GM23248 (cell line): ENCODE data around the gene ATP2A2. TPM values are rescaled to one million over a fixed set of nuclear protein-coding genes. Genes with fewer than 3 reads are reported as not detected.

Experiments used
- DNase-seq: peaks from one replicate; pipeline ENCODE4 v3.0.0-alpha.2; 2015
- H2AFZ ChIP-seq: fragments of 200-600 bp; sonication (generic); 2 replicates; pipeline ENCODE4 v1.6.1; 2016; ENCODE audit warnings: antibody characterized with exemption
- H3F3A ChIP-seq: fragments of 200-600 bp; sonication (generic); 2 replicates; pipeline ENCODE4 v1.6.1; 2016; ENCODE audit warnings: mild to moderate bottlenecking, antibody characterized with exemption, mixed run types; ENCODE audit not compliant: insufficient read depth
- H3K27ac ChIP-seq: fragments of 200-600 bp; sonication (generic); 2 replicates; pipeline ENCODE4 v1.5.1; 2016; ENCODE audit warnings: mild to moderate bottlenecking
- H3K27me3 ChIP-seq: fragments of 200-600 bp; sonication (generic); replicated peaks from 2 replicates; pipeline ENCODE4 v1.6.1; 2016; ENCODE audit warnings: mild to moderate bottlenecking; ENCODE audit not compliant: insufficient read depth
- H3K36me3 ChIP-seq: fragments of 200-600 bp; sonication (generic); 2 replicates; pipeline ENCODE4 v1.6.1; 2016; ENCODE audit warnings: low read depth, mild to moderate bottlenecking
- H3K4me1 ChIP-seq: fragments of 200-600 bp; sonication (generic); 2 replicates; pipeline ENCODE4 v1.6.1; 2016; ENCODE audit warnings: mild to moderate bottlenecking; ENCODE audit not compliant: insufficient read depth
- H3K4me2 ChIP-seq: fragments of 200-600 bp; sonication (generic); one replicate; pipeline ENCODE4 v1.6.1; 2016; ENCODE audit warnings: mild to moderate bottlenecking; ENCODE audit not compliant: unreplicated experiment
- H3K4me3 ChIP-seq: fragments of 200-600 bp; sonication (generic); 2 replicates; pipeline ENCODE4 v1.5.1; 2016; ENCODE audit warnings: mild to moderate bottlenecking
- H3K79me2 ChIP-seq: fragments of 200-600 bp; sonication (generic); 2 replicates; pipeline ENCODE4 v1.6.1; 2016; ENCODE audit warnings: mild to moderate bottlenecking; ENCODE audit not compliant: insufficient read depth
- H3K9ac ChIP-seq: fragments of 200-600 bp; sonication (generic); 2 replicates; pipeline ENCODE4 v1.6.1; 2016; ENCODE audit warnings: mild to moderate bottlenecking
- H3K9me2 ChIP-seq: fragments of 200-600 bp; sonication (generic); 2 replicates; pipeline ENCODE4 v1.6.1; 2016; ENCODE audit warnings: mixed run types, mild to moderate bottlenecking, moderate library complexity; ENCODE audit not compliant: insufficient read depth
- H3K9me3 ChIP-seq: fragments of 200-600 bp; sonication (generic); one replicate; pipeline ENCODE4 v1.6.1; 2017; ENCODE audit warnings: low read depth
- H4K20me1 ChIP-seq: fragments of 200-600 bp; sonication (generic); 2 replicates; pipeline ENCODE4 v1.6.0; 2016; ENCODE audit not compliant: insufficient read depth
- EZH2 ChIP-seq: fragments of 200-600 bp; sonication (generic); IDR thresholded peaks from 2 replicates; pipeline ENCODE4 v1.6.1; 2018; ENCODE audit warnings: antibody characterized with exemption, mild to moderate bottlenecking; ENCODE audit not compliant: insufficient read depth, poor library complexity, severe bottlenecking
- EZH2phosphoT487 ChIP-seq: fragments of 200-600 bp; sonication (generic); IDR thresholded peaks from 2 replicates; pipeline ENCODE4 v1.6.1; 2018; ENCODE audit warnings: antibody characterized with exemption, moderate library complexity, mild to moderate bottlenecking, low read depth; ENCODE audit not compliant: insufficient read depth
- whole genome bisulfite sequencing, 2 experiments: methylation state at CpG; one replicate each; pipeline ENCODE4 v1.1.6; 2015 to 2017; ENCODE audit warnings: low lambda C conversion rate in 2 of 2, low coverage in 1 of 2; ENCODE audit errors: missing lambda C conversion rate in 2 of 2; 5-methylcytosine and 5-hydroxymethylcytosine counted together
- in situ Hi-C: fragments of 300-500 bp; cut with MboI; formaldehyde crosslinking; loops from 2 replicates; pipeline ENCODE4 v1.15.0; 2020
- polyA plus RNA-seq: library from polyadenylated mRNA; unstranded; fragments of >200 nt; fragmentation: Nextera tagmentation; extraction: Ambion mirVana; gene quantifications from 2 replicates; pipeline ENCODE4 v1.2.1, GENCODE V29; 2016
- total RNA-seq: library from RNA; depleted of rRNA; stranded (reverse); fragments of >200 nt; shearing (Covaris generic); gene quantifications from 2 replicates; pipeline ENCODE4 v1.2.3, GENCODE V29; 2014

ATP2A2 gene
- total and polyA plus RNA-seq, 2 experiments from 2014 or later: 29.5 to 142 TPM

DNA sequence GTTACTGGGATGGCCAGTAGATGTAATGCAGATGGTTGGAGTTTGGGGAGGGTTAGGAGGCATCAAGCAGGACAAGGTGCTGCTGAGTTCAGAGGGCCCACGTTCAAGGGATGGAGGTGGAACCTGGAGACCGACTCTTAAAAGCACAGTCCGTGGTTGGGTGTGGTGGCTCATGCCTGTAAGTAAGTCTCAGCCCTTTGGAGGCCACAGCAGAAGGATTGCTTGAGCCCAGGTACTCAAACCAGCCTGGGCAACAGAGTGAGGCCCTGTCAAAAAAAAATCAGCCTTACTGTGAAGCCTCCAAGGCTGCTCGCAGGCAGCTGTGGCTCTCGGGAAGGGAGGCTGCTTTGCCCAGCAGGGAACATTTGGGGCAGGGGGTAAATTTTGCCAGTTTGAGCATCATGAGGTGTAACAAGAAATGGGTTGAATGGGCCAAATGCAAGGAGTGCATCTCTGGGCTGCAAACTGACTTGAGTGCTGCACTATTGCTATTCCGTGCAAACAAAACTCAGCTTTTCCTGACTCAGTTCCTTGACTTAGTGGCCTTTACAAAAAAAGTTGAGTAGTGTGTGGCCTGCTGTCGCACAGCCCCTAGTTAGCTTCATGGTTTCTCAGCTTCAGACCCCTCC lies 67.5 kb downstream of the ATP2A2 start:
- TF ChIP-seq EZH2: no peak

DNA sequence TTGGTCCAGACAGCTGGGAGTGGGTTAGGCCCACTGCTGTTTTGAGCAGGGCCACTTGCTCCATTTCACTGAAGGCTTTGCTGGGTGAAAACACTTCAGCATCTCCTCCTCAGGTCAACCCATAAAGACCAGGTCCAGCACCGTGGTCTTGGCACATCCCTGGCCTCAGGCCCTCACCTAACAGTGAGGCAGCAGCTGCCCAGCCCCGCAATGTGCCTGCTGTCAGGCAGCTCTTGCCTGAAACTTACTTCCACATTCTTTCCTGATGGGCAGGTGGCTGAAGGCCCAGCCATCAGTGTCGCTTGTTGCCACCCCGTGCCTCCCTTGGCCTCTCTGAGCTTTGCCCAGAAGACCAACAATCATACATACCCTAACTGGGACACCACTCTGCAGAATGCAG lies 68.0 kb downstream of the ATP2A2 start:
- Histone ChIP-seq H2AFZ (no peak overlapping the region), H3K9me3 (no peaks in the 10 kb centered on the region), H3K4me3 (no peak overlapping the region), H3K27ac (no peak overlapping the region), H3K27me3 (no peaks in the 10 kb centered on the region), H3K79me2 (peaks cover 29% of the 10 kb centered on the region), H3K9me2 (no peaks in the 10 kb centered on the region), H3F3A (peaks cover 79% of the 10 kb centered on the region), H3K4me2 (no peak overlapping the region), H3K9ac (no peak overlapping the region), H4K20me1 (no peaks in the 10 kb centered on the region), H3K4me1 (no peaks in the 10 kb centered on the region), H3K36me3 (peaks cover 66% of the 10 kb centered on the region)
- TF ChIP-seq EZH2phosphoT487 (no peak), EZH2 (no peak)
- no peak for DNase-seq
- in situ Hi-C loops: no loop called here
- WGBS, 2 experiments: 97% methylated on average over 4 of the region's 4 CpGs

More for the DNA sequence above, 67.5 kb downstream of the ATP2A2 start:
- no peak overlapping the region for H3K4me2 ChIP-seq
- peaks cover 77% of the 10 kb centered on the region for H3F3A ChIP-seq
- no peaks in the 10 kb centered on the region for H4K20me1 ChIP-seq
- H3K4me1 ChIP-seq: no peaks in the 10 kb centered on the region
- in situ Hi-C loops: no loop called here
- no peak overlapping the region for H3K4me3 ChIP-seq
- H3K27ac ChIP-seq: no peak overlapping the region
- no peaks in the 10 kb centered on the region for H3K27me3 ChIP-seq
- H3K9ac ChIP-seq: no peak overlapping the region
- peaks cover 72% of the 10 kb centered on the region for H3K36me3 ChIP-seq
- H2AFZ ChIP-seq: no peak overlapping the region
- H3K9me3 ChIP-seq: no peaks in the 10 kb centered on the region
- 88 to 93% methylated on average over 6 to 7 of the region's 7 CpGs for WGBS, 2 experiments
- DNase-seq: no peak
- peaks cover 35% of the 10 kb centered on the region for H3K79me2 ChIP-seq
- H3K9me2 ChIP-seq: no peaks in the 10 kb centered on the region

DNA sequence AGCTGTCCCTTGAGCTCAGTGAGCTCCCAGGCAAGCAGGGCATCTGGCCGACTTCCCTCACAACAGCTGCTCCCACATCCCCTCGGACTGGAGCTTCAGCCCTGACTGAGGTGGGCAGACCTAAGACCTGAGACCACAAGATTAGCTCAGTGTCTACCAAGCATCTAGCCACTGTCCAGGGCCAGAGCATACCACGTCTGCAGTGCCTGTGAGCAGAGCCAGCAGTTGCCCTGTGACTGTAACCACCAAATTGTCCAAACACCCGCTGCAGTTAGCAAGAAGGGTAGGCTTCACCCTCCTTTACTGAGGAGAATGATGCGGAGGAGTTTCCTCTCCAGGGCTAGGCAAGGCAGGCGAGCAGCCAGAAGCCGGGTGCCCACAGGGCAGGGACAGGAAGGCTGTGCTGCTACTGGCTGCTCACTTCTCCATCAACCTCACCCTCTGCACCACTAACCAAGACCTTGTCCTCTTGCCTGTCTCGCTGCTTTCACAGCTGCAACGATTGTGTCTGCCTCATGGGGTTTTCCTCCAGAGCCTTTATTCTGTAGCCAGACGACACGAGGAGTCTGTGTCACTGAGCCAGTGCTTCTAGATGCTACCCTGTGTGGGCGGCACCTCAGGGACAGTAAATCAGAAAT lies 68.6 kb downstream of the ATP2A2 start:
- H4K20me1 ChIP-seq: no peaks in the 10 kb centered on the region
- no peak for TF ChIP-seq EZH2phosphoT487
- H3K4me1 ChIP-seq: no peaks in the 10 kb centered on the region
- H3K27ac ChIP-seq: no peak overlapping the region
- H3K4me3 ChIP-seq: no peak overlapping the region
- in situ Hi-C loops: no loop called here
- no peaks in the 10 kb centered on the region for H3K27me3 ChIP-seq
- no peaks in the 10 kb centered on the region for H3K9me3 ChIP-seq
- H3K79me2 ChIP-seq: peaks cover 24% of the 10 kb centered on the region
- no peak for DNase-seq
- H3K9ac ChIP-seq: no peak overlapping the region
- H3K9me2 ChIP-seq: no peaks in the 10 kb centered on the region
- H3K4me2 ChIP-seq: no peak overlapping the region
- peaks cover 61% of the 10 kb centered on the region for H3K36me3 ChIP-seq
- H2AFZ ChIP-seq: no peak overlapping the region
- WGBS, 2 experiments: 62 to 64% methylated on average over 12 of the region's 12 CpGs
- H3F3A ChIP-seq: peaks cover 76% of the 10 kb centered on the region

DNA sequence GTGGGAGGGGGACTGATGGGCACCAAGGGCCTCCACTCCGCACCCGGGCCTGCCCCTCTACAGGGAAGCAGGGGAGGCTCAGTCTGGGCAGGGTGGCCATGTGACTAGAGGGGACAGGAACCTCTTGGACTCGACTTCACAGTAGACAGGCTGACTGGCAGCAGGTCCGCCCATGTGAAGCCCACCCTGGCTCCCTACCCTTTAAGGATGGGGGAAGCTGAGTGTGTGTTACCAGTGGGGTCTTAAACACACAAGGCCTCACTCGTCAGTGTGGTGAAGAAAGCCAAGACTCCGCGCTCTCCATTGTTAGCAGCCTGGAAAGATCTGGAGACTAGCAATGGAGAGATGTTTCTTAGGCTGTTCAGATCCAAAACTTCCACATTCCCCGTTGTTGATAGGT lies 70.1 kb downstream of the ATP2A2 start:
- no peak for DNase-seq
- H4K20me1 ChIP-seq: no peaks in the 10 kb centered on the region
- WGBS, 2 experiments: 92 to 96% methylated on average over 8 of the region's 8 CpGs
- no peak overlapping the region for H3K4me3 ChIP-seq
- H3K4me2 ChIP-seq: no peak overlapping the region
- peaks cover 72% of the 10 kb centered on the region for H3F3A ChIP-seq
- H3K36me3 ChIP-seq: peaks cover 46% of the 10 kb centered on the region
- H3K9me2 ChIP-seq: no peaks in the 10 kb centered on the region
- no peaks in the 10 kb centered on the region for H3K4me1 ChIP-seq
- H3K27me3 ChIP-seq: no peaks in the 10 kb centered on the region
- TF ChIP-seq EZH2 (no peak), EZH2phosphoT487 (no peak)
- in situ Hi-C loops: no loop called here
- H3K27ac ChIP-seq: no peak overlapping the region
- H3K9me3 ChIP-seq: no peaks in the 10 kb centered on the region
- no peak overlapping the region for H2AFZ ChIP-seq
- H3K9ac ChIP-seq: no peak overlapping the region
- H3K79me2 ChIP-seq: peaks cover 14% of the 10 kb centered on the region; the same call in 1 of the 2 replicates
